ENCODE measurements around the gene BEAN1.
A peak's percentile ranks its signal among the peaks of the same experiment; 100 is the strongest.
"Not testable (repeated sequence)": the region's sequence is repeated elsewhere in the genome, so short reads cannot be mapped to it uniquely, and the experiment has no call there.

BEAN1 gene

GRCh38 chr16:66510711-66511601 is 83.9 kb downstream of the BEAN1 start:
- DNase-seq = no peak

GRCh38 chr16:66511602-66512271 is 84.6 kb downstream of the BEAN1 start:
- DNase-seq = no peak

- no peak for DNase-seq
These were observed 85.4 kb downstream of the BEAN1 start for GRCh38 chr16:66512272-66513110.

- no peak for DNase-seq
These were observed 86.1 kb downstream of the BEAN1 start for GRCh38 chr16:66513111-66513723.

GRCh38 chr16:66514391-66514790 is 87.3 kb downstream of the BEAN1 start:
- DNase-seq = not testable (repeated sequence)

- DNase-seq = not testable (repeated sequence)
These were observed 88.0 kb downstream of the BEAN1 start for GRCh38 chr16:66514980-66515595.

- DNase-seq = peak in 1 of 2 donors; percentile 30
These were observed 88.8 kb downstream of the BEAN1 start for GRCh38 chr16:66515596-66516508.

GRCh38 chr16:66516509-66516807 is 89.4 kb downstream of the BEAN1 start:
- DNase-seq = no peak

GRCh38 chr16:66516808-66517585 is 89.9 kb downstream of the BEAN1 start:
- DNase-seq = peak; percentile 84 to 92

- DNase-seq = no peak
These were observed 90.6 kb downstream of the BEAN1 start for GRCh38 chr16:66517586-66518263.

- no peak for DNase-seq
These were observed 92.6 kb downstream of the BEAN1 start for GRCh38 chr16:66519482-66520373.

GRCh38 chr16:66520406-66521170 is 93.5 kb downstream of the BEAN1 start:
- DNase-seq = peak in 1 of 2 donors; percentile 50

GRCh38 chr16:66521252-66521713 is 94.2 kb downstream of the BEAN1 start:
- DNase-seq = no peak

- peak; percentile 73 to 83 for DNase-seq
These were observed 95.1 kb downstream of the BEAN1 start for GRCh38 chr16:66521951-66522771.

GRCh38 chr16:66522816-66523590 is 95.9 kb downstream of the BEAN1 start:
- DNase-seq = no peak

- peak; percentile 43 to 62 for DNase-seq
These were observed 96.8 kb downstream of the BEAN1 start for GRCh38 chr16:66523861-66524354.
